Stimulated activated effector memory CD8-positive, alpha-beta T cell treated with anti-CD3 and anti-CD28 coated beads, Interleukin-12 subunit alpha, Interleukin-12 subunit beta, amount 100 ng/mL, for 72 hours (primary cell): ENCODE data around the gene CASP1.
"Not testable (repeated sequence)": the region's sequence is repeated elsewhere in the genome, so short reads cannot be mapped to it uniquely, and the experiment has no call there.

Experiments
- ATAC-seq: fragments of 150-1000 bp; cut with Tn5 transposase; 2 replicates; pipeline ENCODE4 v1.10.0; 2021
- DNase-seq, 2 donors: peaks; one replicate each; pipeline ENCODE4 v3.0.0; 2021 to 2022; ENCODE audit warnings: low spot score in 2 of 2
- H3K27ac Mint-ChIP-seq: one replicate; pipeline ENCODE4 v1.8.0; 2022; ENCODE audit warnings: mild to moderate bottlenecking, mixed read lengths
- H3K36me3 Mint-ChIP-seq: one replicate; pipeline ENCODE4 v1.8.0; 2022; ENCODE audit warnings: mild to moderate bottlenecking, mixed read lengths
- H3K4me1 Mint-ChIP-seq: one replicate; pipeline ENCODE4 v1.8.0; 2022; ENCODE audit warnings: mixed read lengths
- H3K4me3 Mint-ChIP-seq: one replicate; pipeline ENCODE4 v1.8.0; 2022; ENCODE audit warnings: mild to moderate bottlenecking, mixed read lengths
- H3K9me3 Mint-ChIP-seq: one replicate; pipeline ENCODE4 v1.8.0; 2022; ENCODE audit warnings: mixed read lengths

Gene CASP1

GRCh38 chr11:105034813-105035620 is at the start of gene CASP1:
CASP1 (minus strand) TSS chr11:105035144; CDS start chr11:105035113, 31 bp downstream.
- Mint-ChIP-seq H3K4me1 (peaks cover 45% of the 10 kb centered on the region), H3K9me3 (no peaks in the 10 kb centered on the region), H3K27ac (peak within 1 kb of the TSS; percentile 96), H3K4me3 (peak within 1 kb of the TSS; percentile 79), H3K36me3 (peaks cover 29% of the 10 kb centered on the region)
- no peak for DNase-seq
- ATAC-seq = peak; percentile 86

- ATAC-seq = no peak
- Mint-ChIP-seq H3K36me3 (no peaks in the 10 kb centered on the region), H3K27ac (no peak overlapping the region)
Measured at GRCh38 chr11:105081412-105082150, 46.6 kb upstream of the CASP1 start.

DNA sequence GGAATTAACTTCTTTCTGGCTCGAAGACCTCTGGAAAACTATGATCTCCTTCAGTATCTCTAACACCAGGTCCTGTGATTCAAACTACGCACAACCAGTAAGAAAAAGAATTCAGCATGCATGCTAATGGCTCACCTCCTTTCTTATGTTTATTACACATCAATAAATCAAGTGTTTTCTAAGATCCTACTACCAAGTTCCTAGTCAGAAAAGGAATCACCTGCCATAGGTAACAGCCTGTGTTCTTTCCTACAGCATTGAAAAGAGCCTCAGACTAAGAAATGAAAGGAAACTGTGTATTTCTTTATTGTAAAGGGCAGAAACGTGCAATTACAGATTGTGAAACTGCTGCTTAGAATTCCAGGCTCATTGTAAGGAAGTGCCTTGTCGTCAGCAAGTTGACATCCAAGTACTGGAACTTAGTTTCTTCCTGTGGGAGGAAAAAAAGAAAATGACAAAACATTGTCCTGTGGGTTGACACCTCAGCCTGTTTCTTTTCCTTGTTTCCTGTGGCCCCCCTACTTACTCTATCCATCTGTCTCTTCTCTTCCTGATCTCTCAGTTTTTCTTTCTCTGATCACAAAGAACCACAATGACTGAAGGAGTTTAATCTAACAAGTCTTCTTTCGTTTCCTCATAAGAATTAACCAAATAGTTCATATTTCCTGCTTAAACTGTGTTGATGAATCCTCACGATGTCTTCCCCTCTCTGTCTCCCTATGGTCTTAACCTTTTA is 45.4 kb upstream of the CASP1 start:
- not testable (repeated sequence) for ATAC-seq, DNase-seq, H3K9me3 Mint-ChIP-seq, H3K36me3 Mint-ChIP-seq, H3K4me3 Mint-ChIP-seq
- Mint-ChIP-seq H3K27ac (peak overlapping the region; percentile 32), H3K4me1 (peaks cover 33% of the 10 kb centered on the region)

More at GRCh38 chr11:105081412-105082150, 46.6 kb upstream of the CASP1 start:
- H3K4me3 Mint-ChIP-seq = no peak overlapping the region
- H3K9me3 Mint-ChIP-seq = no peaks in the 10 kb centered on the region
- no peak for DNase-seq
- H3K4me1 Mint-ChIP-seq = peaks cover 33% of the 10 kb centered on the region

GRCh38 chr11:105078283-105078682 is 43.3 kb upstream of the CASP1 start:
- Mint-ChIP-seq H3K4me1 (peaks cover 33% of the 10 kb centered on the region), H3K9me3 (no peaks in the 10 kb centered on the region), H3K27ac (no peak overlapping the region), H3K4me3 (no peak overlapping the region), H3K36me3 (no peaks in the 10 kb centered on the region)
- DNase-seq = no peak
- no peak for ATAC-seq

GRCh38 chr11:105077141-105077790 is 42.3 kb upstream of the CASP1 start:
- H3K9me3 Mint-ChIP-seq, H3K36me3 Mint-ChIP-seq: not testable (repeated sequence)
- Mint-ChIP-seq H3K4me3 (peak overlapping the region; percentile 37), H3K4me1 (peaks cover 33% of the 10 kb centered on the region), H3K27ac (peak overlapping the region; percentile 12)
- ATAC-seq (peak; percentile 98), DNase-seq (peak in 1 of 2 donors; percentile 55)

- no peak overlapping the region for H3K4me3 Mint-ChIP-seq
- H3K9me3 Mint-ChIP-seq = no peaks in the 10 kb centered on the region
- ATAC-seq (no peak), DNase-seq (no peak)
- no peaks in the 10 kb centered on the region for H3K36me3 Mint-ChIP-seq
- H3K4me1 Mint-ChIP-seq = peaks cover 33% of the 10 kb centered on the region
- no peak overlapping the region for H3K27ac Mint-ChIP-seq
Measured at GRCh38 chr11:105074166-105074530, 39.2 kb upstream of the CASP1 start.

- Mint-ChIP-seq H3K9me3 (no peaks in the 10 kb centered on the region), H3K27ac (no peak overlapping the region), H3K36me3 (no peaks in the 10 kb centered on the region), H3K4me3 (no peak overlapping the region), H3K4me1 (peaks cover 33% of the 10 kb centered on the region)
- no peak for DNase-seq
- no peak for ATAC-seq
Measured at GRCh38 chr11:105073456-105074165, 38.7 kb upstream of the CASP1 start.

DNA sequence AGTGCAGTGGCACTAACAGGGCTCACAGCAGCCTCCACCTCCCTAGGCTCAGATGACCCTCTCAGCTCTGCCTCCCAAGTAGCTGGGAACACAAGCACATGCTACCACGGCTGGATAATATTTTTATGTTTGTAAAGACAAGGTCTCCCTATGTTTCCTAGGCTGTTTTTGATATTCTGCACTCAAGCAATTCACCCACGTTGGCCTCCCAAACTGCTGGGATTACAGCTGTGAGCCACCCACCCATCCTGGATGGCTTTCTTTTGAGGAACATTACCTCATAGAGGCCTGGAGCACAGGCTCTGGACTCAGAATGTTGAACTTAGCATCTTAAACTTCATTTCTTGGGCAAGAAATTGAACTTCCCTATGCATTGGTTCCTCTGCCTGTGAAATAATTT is 37.1 kb upstream of the CASP1 start:
- not testable (repeated sequence) for DNase-seq, H3K36me3 Mint-ChIP-seq, H3K27ac Mint-ChIP-seq, H3K4me3 Mint-ChIP-seq, H3K9me3 Mint-ChIP-seq, ATAC-seq
- H3K4me1 Mint-ChIP-seq = peaks cover 21% of the 10 kb centered on the region

- Mint-ChIP-seq H3K4me1 (peaks cover 17% of the 10 kb centered on the region), H3K9me3 (no peaks in the 10 kb centered on the region)
Measured at GRCh38 chr11:105071089-105071732, 36.3 kb upstream of the CASP1 start.

DNA sequence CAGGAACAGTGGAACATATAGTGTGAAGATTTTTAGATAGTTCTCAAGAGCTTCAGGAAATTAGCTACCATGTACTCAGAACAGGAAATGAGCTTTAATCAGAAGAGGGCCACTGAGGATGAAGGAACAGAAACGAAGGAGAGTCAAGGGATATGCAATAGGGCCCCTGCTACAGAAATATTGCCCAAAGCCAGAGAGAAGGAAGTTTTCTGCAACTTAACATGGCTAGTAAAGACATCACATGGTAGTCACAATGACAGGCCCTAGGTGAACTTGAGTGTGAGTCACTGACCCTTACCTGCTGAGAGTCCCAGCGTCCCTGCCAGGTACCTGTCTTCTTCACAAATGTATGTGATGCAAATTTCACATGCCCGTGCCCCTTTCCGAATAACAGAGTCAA is 35.4 kb upstream of the CASP1 start:
- no peak overlapping the region for H3K27ac Mint-ChIP-seq
- H3K36me3 Mint-ChIP-seq = no peaks in the 10 kb centered on the region
- H3K4me1 Mint-ChIP-seq = peaks cover 17% of the 10 kb centered on the region
- DNase-seq = no peak
- no peaks in the 10 kb centered on the region for H3K9me3 Mint-ChIP-seq
- H3K4me3 Mint-ChIP-seq = peak overlapping the region; percentile 36
- ATAC-seq = peak; percentile 57

More at GRCh38 chr11:105071089-105071732, 36.3 kb upstream of the CASP1 start:
- peak overlapping the region; percentile 18 for H3K27ac Mint-ChIP-seq
- no peaks in the 10 kb centered on the region for H3K36me3 Mint-ChIP-seq
- ATAC-seq (no peak), DNase-seq (no peak)
- peak overlapping the region; percentile 36 for H3K4me3 Mint-ChIP-seq

GRCh38 chr11:105069749-105070148 is 34.8 kb upstream of the CASP1 start:
- H3K9me3 Mint-ChIP-seq, DNase-seq, H3K27ac Mint-ChIP-seq, H3K36me3 Mint-ChIP-seq: not testable (repeated sequence)
- peaks cover 17% of the 10 kb centered on the region for H3K4me1 Mint-ChIP-seq
- ATAC-seq = peak; percentile 52
- peak overlapping the region; percentile 36 for H3K4me3 Mint-ChIP-seq

DNA sequence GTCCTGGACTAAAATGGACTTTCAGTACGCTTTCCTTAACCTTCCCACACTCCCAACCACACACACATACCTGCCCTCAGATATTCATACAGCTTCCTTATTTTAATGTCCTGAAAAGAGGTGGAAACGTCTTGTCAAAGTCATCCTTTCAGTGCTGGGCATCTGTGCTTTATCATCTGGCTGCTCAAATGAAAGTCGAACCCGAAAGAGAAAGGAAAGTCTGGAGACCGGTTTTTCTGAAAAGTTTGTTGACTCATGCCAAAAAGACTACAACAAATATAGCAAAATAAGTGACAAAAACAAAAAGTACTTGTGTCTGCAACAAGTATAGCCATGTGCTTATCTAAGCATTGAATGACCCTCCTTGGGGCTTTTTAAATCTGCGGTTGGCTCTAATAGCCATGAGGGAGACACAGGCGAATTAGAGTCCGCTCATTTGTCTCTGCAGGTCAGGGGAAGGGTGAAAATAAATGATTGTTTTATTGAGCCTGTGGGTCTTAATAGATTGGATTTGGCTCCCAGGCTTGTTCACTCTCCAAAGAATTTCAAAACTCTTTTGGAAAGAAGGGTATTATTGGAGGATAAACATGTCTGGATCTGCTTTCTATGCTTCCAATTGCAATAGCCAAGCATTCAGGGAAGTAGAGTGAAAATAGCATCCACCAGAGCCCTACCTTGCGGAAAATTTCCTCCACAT is 28.4 kb upstream of the CASP1 start:
- not testable (repeated sequence) for H3K4me3 Mint-ChIP-seq, ATAC-seq, H3K36me3 Mint-ChIP-seq

DNA sequence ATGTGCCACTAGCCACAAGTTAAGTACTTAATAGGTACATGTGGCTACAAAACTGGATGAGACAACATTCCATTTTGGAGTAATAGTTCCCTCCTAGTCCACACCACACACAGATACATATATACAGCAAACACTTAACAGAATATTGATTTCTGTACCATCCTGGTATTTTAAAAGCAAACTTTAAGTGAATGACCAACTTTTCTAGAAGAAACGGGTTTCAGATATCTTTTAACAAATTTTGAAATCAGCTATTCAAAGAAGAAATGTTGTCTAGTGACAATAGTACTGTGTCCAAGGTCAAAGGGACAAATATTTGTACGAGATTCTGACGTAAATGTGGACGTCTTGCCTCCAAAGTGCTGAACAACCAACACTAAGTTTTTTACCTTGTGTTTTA is 22.5 kb upstream of the CASP1 start:
- ATAC-seq = no peak
- H3K36me3 Mint-ChIP-seq = no peaks in the 10 kb centered on the region

More for the DNA sequence above, 28.4 kb upstream of the CASP1 start:
- DNase-seq, H3K9me3 Mint-ChIP-seq, H3K4me1 Mint-ChIP-seq, H3K27ac Mint-ChIP-seq: not testable (repeated sequence)

More for the DNA sequence above, 22.5 kb upstream of the CASP1 start:
- no peak for DNase-seq
- no peaks in the 10 kb centered on the region for H3K9me3 Mint-ChIP-seq
- no peak overlapping the region for H3K27ac Mint-ChIP-seq
- no peaks in the 10 kb centered on the region for H3K4me1 Mint-ChIP-seq
- no peak overlapping the region for H3K4me3 Mint-ChIP-seq
